Lower lobe of right lung (tissue), 2 donors: ENCODE measurements around the gene CDH8. TPM values are rescaled to one million over a fixed set of nuclear protein-coding genes. Genes with fewer than 3 reads are reported as not detected.

ENCODE experiments used
- ATAC-seq, 2 donors: fragments of 200-7000 bp; cut with Tn5 transposase; one replicate each; pipeline ENCODE4 v1.9.1; 2020 to 2022; ENCODE audit warnings: mild to moderate bottlenecking in 2 of 2, moderate library complexity in 2 of 2
- DNase-seq: peaks from one replicate; pipeline ENCODE4 v3.0.0-alpha.2; 2020
- H3K27ac ChIP-seq: fragments of 200-600 bp; one replicate; pipeline ENCODE4 v1.8.0; 2022
- H3K27me3 ChIP-seq: fragments of 200-600 bp; one replicate; pipeline ENCODE4 v1.8.0; 2022; ENCODE audit warnings: low read depth
- H3K36me3 ChIP-seq: fragments of 200-600 bp; one replicate; pipeline ENCODE4 v1.8.0; 2022; ENCODE audit warnings: mild to moderate bottlenecking
- H3K4me1 ChIP-seq: fragments of 200-600 bp; one replicate; pipeline ENCODE4 v1.8.0; 2022
- H3K4me3 ChIP-seq: fragments of 200-600 bp; one replicate; pipeline ENCODE4 v1.8.0; 2022; ENCODE audit warnings: mild to moderate bottlenecking
- H3K9me3 ChIP-seq: fragments of 200-600 bp; one replicate; pipeline ENCODE4 v1.8.0; 2022
- intact Hi-C: fragments of 100-400 bp; cut with DNase I; formaldehyde crosslinking; loops from one replicate; pipeline ENCODE4 v1.11.0; 2022
- total RNA-seq: library from RNA; stranded (reverse); fragmentation: NEBNext Ultra II Directional; extraction: Animal tissue kit (Norgen Biotek cat#: 25700); gene quantifications from one replicate; pipeline ENCODE4 v1.2.1, GENCODE V29; 2021
- TF ChIP-seq, protein P1 (sequence below): fragments of 200-600 bp; IDR thresholded peaks from one replicate; pipeline ENCODE4 v1.8.0; 2022; ENCODE audit warnings: antibody characterized with exemption, mild to moderate bottlenecking
- donor health status: DM: no; HTN: yes; CAD: no; lungs with severe emphysema.

Gene CDH8
- total RNA-seq, 1 donor from 2014 or later: 0.71 TPM

GRCh38 chr16:61770301-61770700, 265.9 kb downstream of the CDH8 start:
- Histone ChIP-seq H3K4me1 (no peaks in the 10 kb centered on the region), H3K27me3 (no peaks in the 10 kb centered on the region), H3K4me3 (no peak overlapping the region), H3K36me3 (no peaks in the 10 kb centered on the region), H3K9me3 (no peaks in the 10 kb centered on the region), H3K27ac (no peak overlapping the region)
- intact Hi-C loops: no loop called here
- ATAC-seq: no peak
- no peak for DNase-seq
- TF ChIP-seq, protein P1, sequence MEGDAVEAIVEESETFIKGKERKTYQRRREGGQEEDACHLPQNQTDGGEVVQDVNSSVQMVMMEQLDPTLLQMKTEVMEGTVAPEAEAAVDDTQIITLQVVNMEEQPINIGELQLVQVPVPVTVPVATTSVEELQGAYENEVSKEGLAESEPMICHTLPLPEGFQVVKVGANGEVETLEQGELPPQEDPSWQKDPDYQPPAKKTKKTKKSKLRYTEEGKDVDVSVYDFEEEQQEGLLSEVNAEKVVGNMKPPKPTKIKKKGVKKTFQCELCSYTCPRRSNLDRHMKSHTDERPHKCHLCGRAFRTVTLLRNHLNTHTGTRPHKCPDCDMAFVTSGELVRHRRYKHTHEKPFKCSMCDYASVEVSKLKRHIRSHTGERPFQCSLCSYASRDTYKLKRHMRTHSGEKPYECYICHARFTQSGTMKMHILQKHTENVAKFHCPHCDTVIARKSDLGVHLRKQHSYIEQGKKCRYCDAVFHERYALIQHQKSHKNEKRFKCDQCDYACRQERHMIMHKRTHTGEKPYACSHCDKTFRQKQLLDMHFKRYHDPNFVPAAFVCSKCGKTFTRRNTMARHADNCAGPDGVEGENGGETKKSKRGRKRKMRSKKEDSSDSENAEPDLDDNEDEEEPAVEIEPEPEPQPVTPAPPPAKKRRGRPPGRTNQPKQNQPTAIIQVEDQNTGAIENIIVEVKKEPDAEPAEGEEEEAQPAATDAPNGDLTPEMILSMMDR: no peak

DNA sequence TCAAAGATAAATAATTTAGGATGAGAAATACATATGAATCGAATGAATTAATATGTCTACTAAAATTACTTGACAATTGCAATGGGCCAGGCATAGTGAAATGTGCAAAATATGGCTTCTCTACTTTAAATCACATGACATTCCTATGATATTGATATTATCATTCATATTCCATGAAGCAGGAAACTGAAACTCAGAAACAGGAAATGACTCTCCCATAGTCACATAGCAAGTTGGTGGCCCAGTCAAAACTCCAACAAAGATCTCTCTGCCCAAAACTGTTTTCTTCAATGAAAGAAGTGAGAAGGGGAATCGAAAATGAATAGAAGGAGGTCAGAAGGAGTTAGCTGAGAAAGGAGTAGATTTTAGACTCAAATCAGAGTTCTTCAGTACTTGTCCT, 272.2 kb downstream of the CDH8 start:
- H3K36me3 ChIP-seq: no peaks in the 10 kb centered on the region
- H3K4me1 ChIP-seq: no peaks in the 10 kb centered on the region
- H3K9me3 ChIP-seq: no peaks in the 10 kb centered on the region
- intact Hi-C loops: no loop called here
- no peak overlapping the region for H3K27ac ChIP-seq
- DNase-seq: no peak
- H3K4me3 ChIP-seq: no peak overlapping the region
- ATAC-seq: no peak
- no peaks in the 10 kb centered on the region for H3K27me3 ChIP-seq
- TF ChIP-seq, protein P1: no peak

- no peak for ATAC-seq
- no peaks in the 10 kb centered on the region for H3K4me1 ChIP-seq
- H3K4me3 ChIP-seq: no peak overlapping the region
- no peaks in the 10 kb centered on the region for H3K36me3 ChIP-seq
- H3K27ac ChIP-seq: no peak overlapping the region
- intact Hi-C loops: no loop called here
- no peaks in the 10 kb centered on the region for H3K9me3 ChIP-seq
- H3K27me3 ChIP-seq: no peaks in the 10 kb centered on the region
- TF ChIP-seq, protein P1: no peak
- no peak for DNase-seq
Observed at GRCh38 chr16:61763013-61763412, 273.2 kb downstream of the CDH8 start.

DNA sequence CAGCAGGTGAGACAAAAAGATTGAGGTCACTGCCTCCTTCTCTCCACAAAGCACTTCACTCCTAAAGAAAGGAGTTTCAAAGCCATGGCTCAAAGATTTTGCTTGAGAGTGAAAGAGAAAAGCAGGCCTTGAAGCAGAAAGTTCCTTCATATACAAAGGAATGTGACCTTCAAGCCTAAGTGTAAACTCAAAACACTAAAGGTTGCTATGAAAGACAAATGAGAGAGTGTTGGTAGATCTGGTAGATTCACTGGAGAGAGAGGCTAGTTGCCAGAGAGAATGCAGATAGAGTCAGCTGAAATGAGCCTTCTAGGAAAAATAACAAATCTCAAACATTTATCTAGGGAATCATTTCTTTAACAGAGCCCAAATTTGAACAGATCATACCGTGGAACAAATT, 305.2 kb downstream of the CDH8 start:
- Histone ChIP-seq H3K36me3 (no peaks in the 10 kb centered on the region), H3K4me1 (no peaks in the 10 kb centered on the region), H3K9me3 (no peaks in the 10 kb centered on the region), H3K4me3 (no peak overlapping the region), H3K27ac (no peak overlapping the region), H3K27me3 (no peaks in the 10 kb centered on the region)
- TF ChIP-seq, protein P1: no peak
- ATAC-seq (no peak), DNase-seq (no peak)
- intact Hi-C loops: no loop called here

DNA sequence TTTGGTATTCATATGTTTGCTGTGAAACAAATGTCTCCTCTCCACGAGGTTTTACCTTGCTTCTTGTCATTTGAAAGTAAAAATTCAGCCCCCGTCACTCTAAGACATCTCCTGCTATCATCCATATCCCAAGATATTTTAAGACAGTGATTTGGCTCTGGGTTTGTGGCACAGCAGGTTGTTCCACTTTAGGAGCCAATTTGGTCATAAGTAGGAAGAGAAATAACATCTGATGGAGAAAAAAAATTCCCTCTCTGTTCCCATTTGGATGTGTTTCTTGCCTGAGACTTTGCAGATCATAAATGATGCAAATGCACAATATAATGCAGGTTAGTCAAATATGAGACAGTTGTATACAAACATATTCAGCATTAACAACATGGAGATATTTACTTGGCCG, 309.5 kb downstream of the CDH8 start:
- intact Hi-C loops: no loop called here
- ATAC-seq (no peak), DNase-seq (no peak)
- no peaks in the 10 kb centered on the region for H3K9me3 ChIP-seq
- H3K36me3 ChIP-seq: no peaks in the 10 kb centered on the region
- H3K27ac ChIP-seq: no peak overlapping the region
- H3K4me3 ChIP-seq: no peak overlapping the region
- no peaks in the 10 kb centered on the region for H3K4me1 ChIP-seq
- no peaks in the 10 kb centered on the region for H3K27me3 ChIP-seq
- TF ChIP-seq, protein P1: no peak

GRCh38 chr16:61726125-61726524, 310.1 kb downstream of the CDH8 start:
- Histone ChIP-seq H3K27me3 (no peaks in the 10 kb centered on the region), H3K4me3 (no peak overlapping the region)

More at GRCh38 chr16:61726125-61726524, 310.1 kb downstream of the CDH8 start:
- TF ChIP-seq, protein P1: no peak
- Histone ChIP-seq H3K4me1 (no peaks in the 10 kb centered on the region), H3K9me3 (no peaks in the 10 kb centered on the region), H3K36me3 (no peaks in the 10 kb centered on the region), H3K27ac (no peak overlapping the region)
- DNase-seq (no peak), ATAC-seq (no peak)
- intact Hi-C loops: no loop called here
